ENCODE measurements around the gene IDH1. TPM values are rescaled to one million over a fixed set of nuclear protein-coding genes. Genes with fewer than 3 reads are reported as not detected.

Gene IDH1
- total RNA-seq, 1 experiment from 2014 or later = 80.2 TPM

DNA sequence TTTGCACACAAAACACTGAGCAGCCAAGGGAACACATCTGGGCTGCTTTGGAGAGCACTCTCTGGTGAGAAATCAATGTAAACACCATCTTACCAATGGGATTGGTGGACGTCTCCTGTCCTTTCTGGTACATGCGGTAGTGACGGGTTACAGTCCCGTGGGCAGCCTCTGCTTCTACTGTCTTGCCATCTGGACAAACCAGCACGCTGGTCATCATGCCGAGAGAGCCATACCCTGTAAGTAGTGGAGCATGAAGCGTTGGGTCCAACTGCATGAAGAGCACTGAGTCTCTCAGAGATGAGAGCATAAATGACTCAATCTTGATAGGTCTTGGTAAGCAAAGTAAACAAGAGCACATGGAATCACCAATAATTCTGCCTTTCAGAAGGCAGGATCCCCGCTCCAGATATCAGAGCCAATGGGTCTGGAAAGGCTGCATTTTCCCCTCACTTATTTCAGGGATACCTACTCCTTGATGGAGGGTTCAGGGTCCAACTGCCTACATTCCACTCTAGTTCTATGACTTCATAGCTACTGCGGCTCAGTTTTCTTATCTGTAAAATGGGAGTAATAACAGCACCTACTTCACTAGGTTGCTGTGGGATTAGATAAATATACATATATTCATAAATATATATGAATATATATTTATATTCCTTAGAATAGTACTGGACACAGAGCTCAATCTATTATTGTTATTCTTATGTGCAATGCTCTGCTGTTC lies 14.9 kb downstream of the IDH1 start:
- peaks cover 10% of the 10 kb centered on the region; the same call in 1 of the 2 replicates for H3K36me3 ChIP-seq (ENCODE audit: control insufficient read depth, insufficient read depth, low read length)
- intact Hi-C loops (cut with micrococcal nuclease; ENCODE audit: unreplicated experiment) (no loop called here), in situ Hi-C loops (cut with HindIII; ENCODE audit: low pct_unique_long_range_greater_than_20kb, low sequenced_read_pairs) (no loop called here)
- CTCF ChIA-PET = interaction anchor here (0.6 kb wide), 1 partner anchor 31 kb away, joined by 3 read pairs; no protein-coding TSS in a partner anchor
- H3K9me3 ChIP-seq (ENCODE audit: control insufficient read depth, insufficient read depth, low read depth, low read length) = no peaks in the 10 kb centered on the region
- TF ChIP-seq POLR2AphosphoS5 (IDR thresholded peaks at IDR 0.05; ENCODE audit: low read depth, low read length) (no peak), CTCF (IDR thresholded peaks at IDR 0.05) (no peak), SIN3A (IDR thresholded peaks at IDR 0.05; ENCODE audit: borderline replicate concordance, insufficient read depth, low read depth, low read length) (no peak), TCF7L2 (IDR thresholded peaks at IDR 0.05; ENCODE audit: low read depth, low read length) (no peak)
- TF ChIP-seq, protein P1, sequence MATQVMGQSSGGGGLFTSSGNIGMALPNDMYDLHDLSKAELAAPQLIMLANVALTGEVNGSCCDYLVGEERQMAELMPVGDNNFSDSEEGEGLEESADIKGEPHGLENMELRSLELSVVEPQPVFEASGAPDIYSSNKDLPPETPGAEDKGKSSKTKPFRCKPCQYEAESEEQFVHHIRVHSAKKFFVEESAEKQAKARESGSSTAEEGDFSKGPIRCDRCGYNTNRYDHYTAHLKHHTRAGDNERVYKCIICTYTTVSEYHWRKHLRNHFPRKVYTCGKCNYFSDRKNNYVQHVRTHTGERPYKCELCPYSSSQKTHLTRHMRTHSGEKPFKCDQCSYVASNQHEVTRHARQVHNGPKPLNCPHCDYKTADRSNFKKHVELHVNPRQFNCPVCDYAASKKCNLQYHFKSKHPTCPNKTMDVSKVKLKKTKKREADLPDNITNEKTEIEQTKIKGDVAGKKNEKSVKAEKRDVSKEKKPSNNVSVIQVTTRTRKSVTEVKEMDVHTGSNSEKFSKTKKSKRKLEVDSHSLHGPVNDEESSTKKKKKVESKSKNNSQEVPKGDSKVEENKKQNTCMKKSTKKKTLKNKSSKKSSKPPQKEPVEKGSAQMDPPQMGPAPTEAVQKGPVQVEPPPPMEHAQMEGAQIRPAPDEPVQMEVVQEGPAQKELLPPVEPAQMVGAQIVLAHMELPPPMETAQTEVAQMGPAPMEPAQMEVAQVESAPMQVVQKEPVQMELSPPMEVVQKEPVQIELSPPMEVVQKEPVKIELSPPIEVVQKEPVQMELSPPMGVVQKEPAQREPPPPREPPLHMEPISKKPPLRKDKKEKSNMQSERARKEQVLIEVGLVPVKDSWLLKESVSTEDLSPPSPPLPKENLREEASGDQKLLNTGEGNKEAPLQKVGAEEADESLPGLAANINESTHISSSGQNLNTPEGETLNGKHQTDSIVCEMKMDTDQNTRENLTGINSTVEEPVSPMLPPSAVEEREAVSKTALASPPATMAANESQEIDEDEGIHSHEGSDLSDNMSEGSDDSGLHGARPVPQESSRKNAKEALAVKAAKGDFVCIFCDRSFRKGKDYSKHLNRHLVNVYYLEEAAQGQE (IDR thresholded peaks at IDR 0.05; ENCODE audit: insufficient read depth in 1 of 2, low read depth in 2 of 2, low read length in 1 of 2) = no peak
- H3K27ac ChIP-seq (ENCODE audit: low read length) = no peak overlapping the region
- no peak overlapping the region for H3K4me3 ChIP-seq (ENCODE audit: low read depth in 2 of 2, low read length in 2 of 2)
- no peak for DNase-seq (ENCODE audit: low read depth, low spot score)
- no peaks in the 10 kb centered on the region for H3K27me3 ChIP-seq (ENCODE audit: control insufficient read depth, insufficient read depth, low read length)
- POLR2A ChIA-PET = no interaction called here
- no peaks in the 10 kb centered on the region; the same call in 1 of the 2 replicates for H3K4me1 ChIP-seq (ENCODE audit: control insufficient read depth, insufficient read depth, low read length)
- no TSS peak for BruUV-seq (replicated peaks)
- ATAC-seq = no peak

DNA sequence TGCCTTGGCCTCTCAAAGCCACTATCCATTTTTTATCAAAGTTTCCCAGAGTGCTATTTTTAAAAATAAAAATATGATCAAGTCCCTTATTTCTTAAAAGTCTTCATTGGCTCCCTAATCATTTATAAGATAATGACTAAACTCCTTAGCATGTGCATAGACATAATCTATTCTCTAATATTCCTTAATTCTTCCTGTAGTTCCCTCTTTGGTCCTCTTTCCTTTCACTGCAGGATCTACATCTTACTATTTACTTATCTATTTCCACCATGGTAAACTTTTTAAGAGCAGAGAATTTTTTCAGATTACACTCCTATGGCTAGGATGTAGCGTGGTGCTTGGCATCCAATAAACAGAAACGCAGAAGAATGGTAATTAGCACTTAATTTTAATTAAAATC lies 19.0 kb downstream of the IDH1 start:
- ChIA-PET POLR2A (no interaction called here), CTCF (no interaction called here)
- Histone ChIP-seq H3K36me3 (ENCODE audit: control insufficient read depth, insufficient read depth, low read length) (0 out of 2 replicates have a peak, but pooled peaks cover 7% of the 10 kb centered on the region), H3K4me1 (ENCODE audit: control insufficient read depth, insufficient read depth, low read length) (no peaks in the 10 kb centered on the region), H3K4me3 (ENCODE audit: low read depth in 2 of 2, low read length in 2 of 2) (no peak overlapping the region), H3K9me3 (ENCODE audit: control insufficient read depth, insufficient read depth, low read depth, low read length) (peaks cover 4% of the 10 kb centered on the region; the same call in 1 of the 2 replicates), H3K27me3 (ENCODE audit: control insufficient read depth, insufficient read depth, low read length) (no peaks in the 10 kb centered on the region), H3K27ac (ENCODE audit: low read length) (no peak overlapping the region)
- DNase-seq (ENCODE audit: low read depth, low spot score) = no peak
- intact Hi-C loops (cut with micrococcal nuclease; ENCODE audit: unreplicated experiment) = no loop called here
- TF ChIP-seq, protein P1 (IDR thresholded peaks at IDR 0.05; ENCODE audit: insufficient read depth in 1 of 2, low read depth in 2 of 2, low read length in 1 of 2) = no peak
- in situ Hi-C loops (cut with HindIII; ENCODE audit: low pct_unique_long_range_greater_than_20kb, low sequenced_read_pairs) = no loop called here
- BruUV-seq (replicated peaks) = no TSS peak
- ATAC-seq = no peak

Data from Panc1 (cell line).